ENCODE data around the gene ONECUT1. TPM values are rescaled to one million over a fixed set of nuclear protein-coding genes. Genes with fewer than 3 reads are reported as not detected.
A peak's percentile ranks its signal among the peaks of the same experiment; 100 is the strongest.

Gene ONECUT1
- total and polyA plus RNA-seq, 5 donors: 0.05 to 0.29 TPM; not detected in 3

GRCh38 chr15:52710708-52711389 is 79.3 kb downstream of the ONECUT1 start:
- H3K4me3 ChIP-seq (ENCODE audit: low read length): no peak overlapping the region
- WGBS: 81% methylated on average over 2 of the region's 2 CpGs
- intact Hi-C loops (cut with DNase I): no loop called here
- H3K27me3 ChIP-seq (ENCODE audit: control insufficient read depth, insufficient read depth): no peaks in the 10 kb centered on the region
- H3K4me1 ChIP-seq (ENCODE audit: control insufficient read depth, insufficient read depth, low read length): no peaks in the 10 kb centered on the region
- no peaks in the 10 kb centered on the region for H3K9me3 ChIP-seq (ENCODE audit: control insufficient read depth, low read length)
- H3K27ac ChIP-seq (ENCODE audit: low read length): no peak overlapping the region
- DNase-seq (no peak), ATAC-seq (no peak)

DNA sequence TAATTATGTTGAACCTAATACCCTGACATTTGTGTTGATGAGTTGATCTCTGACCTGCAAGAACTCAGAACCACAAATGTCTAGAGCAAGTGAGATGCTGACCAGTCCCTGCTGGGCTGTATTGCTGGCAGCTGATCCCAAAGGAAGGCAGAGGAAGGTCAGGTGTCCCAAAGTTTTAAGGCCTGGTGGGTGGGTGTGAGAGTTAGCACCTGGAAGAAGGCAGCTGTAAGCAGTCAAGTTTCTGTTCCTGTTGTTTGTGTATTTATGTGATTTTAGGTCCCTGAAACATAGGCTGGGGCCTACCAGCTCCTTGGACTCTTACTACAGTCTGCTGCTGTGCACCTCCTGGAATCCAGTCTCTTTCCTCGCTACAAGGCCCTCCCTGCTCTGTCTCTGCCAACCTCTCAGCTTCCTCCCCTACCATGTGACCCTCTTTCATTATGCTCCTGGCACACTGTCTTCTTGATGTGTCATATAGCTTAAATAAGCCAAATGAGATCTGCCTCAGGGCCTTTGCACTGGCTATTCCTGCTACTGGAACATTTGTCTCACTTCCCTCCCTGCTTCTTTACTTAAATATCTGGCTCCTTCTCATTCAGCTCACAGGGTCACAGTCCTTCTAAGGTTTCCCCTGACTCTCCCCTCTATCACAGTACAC is 80.0 kb downstream of the ONECUT1 start:
- H3K27me3 ChIP-seq (ENCODE audit: control insufficient read depth, insufficient read depth): no peaks in the 10 kb centered on the region
- H3K9me3 ChIP-seq (ENCODE audit: control insufficient read depth, low read length): no peaks in the 10 kb centered on the region
- WGBS: 97% methylated on average over 1 of the region's 1 CpG
- H3K4me3 ChIP-seq (ENCODE audit: low read length): no peak overlapping the region
- intact Hi-C loops (cut with DNase I): no loop called here
- ATAC-seq: no peak
- no peaks in the 10 kb centered on the region for H3K4me1 ChIP-seq (ENCODE audit: control insufficient read depth, insufficient read depth, low read length)
- no peak for DNase-seq
- no peak overlapping the region for H3K27ac ChIP-seq (ENCODE audit: low read length)

- ATAC-seq (peak; percentile 23 to 68), DNase-seq (no peak)
- no peak overlapping the region for H3K27ac ChIP-seq (ENCODE audit: low read length)
- 59% methylated on average over 10 of the region's 10 CpGs for WGBS
- H3K9me3 ChIP-seq (ENCODE audit: control insufficient read depth, low read length): no peaks in the 10 kb centered on the region
- no peaks in the 10 kb centered on the region for H3K27me3 ChIP-seq (ENCODE audit: control insufficient read depth, insufficient read depth)
- H3K4me1 ChIP-seq (ENCODE audit: control insufficient read depth, insufficient read depth, low read length): no peaks in the 10 kb centered on the region
- intact Hi-C loops (cut with DNase I): no loop called here
- no peak overlapping the region for H3K4me3 ChIP-seq (ENCODE audit: low read length)
Measured at GRCh38 chr15:52709187-52709981, 80.8 kb downstream of the ONECUT1 start.

Other genes starting within 250 kb of the ONECUT1 start
- 100 to 1,000 TPM; 146 to 179 (median 164) TPM for gene ARPP19, start 221.3 kb downstream of the ONECUT1 start, total RNA-seq
- 70.3 TPM for gene ARPP19, start 221.3 kb downstream of the ONECUT1 start, polyA plus RNA-seq
- 10 to 100 TPM; 29.3 to 51.7 (median 33.1) TPM for gene ATOSA, start 110.9 kb downstream of the ONECUT1 start, total RNA-seq
- gene ATOSA, start 110.9 kb downstream of the ONECUT1 start, polyA plus RNA-seq: 38.1 TPM

Data from right cardiac atrium (tissue), 5 donors.